ENCODE data around the gene ZNF808.

The ZNF808 gene

GRCh38 chr19:52554216-52554971, 26.9 kb downstream of the ZNF808 start:
- TF ChIP-seq POLR2AphosphoS5 (IDR thresholded peaks at IDR 0.05; ENCODE audit: low read depth, low read length) (no peak), TAF1 (IDR thresholded peaks at IDR 0.05; ENCODE audit: borderline replicate concordance, insufficient read depth, low read length) (no peak), REST (IDR thresholded peaks at IDR 0.05; ENCODE audit: insufficient read depth in 1 of 2, low read depth in 2 of 2, low read length in 2 of 2) (no peak), SIN3A (IDR thresholded peaks at IDR 0.05; ENCODE audit: borderline replicate concordance, insufficient read depth, low read length) (no peak)

GRCh38 chr19:52557231-52557995, 29.9 kb downstream of the ZNF808 start:
- TF ChIP-seq POLR2AphosphoS5 (IDR thresholded peaks at IDR 0.05; ENCODE audit: low read depth, low read length) (no peak), REST (IDR thresholded peaks at IDR 0.05; ENCODE audit: insufficient read depth in 1 of 2, low read depth in 2 of 2, low read length in 2 of 2) (no peak), TAF1 (IDR thresholded peaks at IDR 0.05; ENCODE audit: borderline replicate concordance, insufficient read depth, low read length) (no peak), FOXP2 (optimal IDR thresholded peaks at IDR 0.05; ENCODE audit: borderline replicate concordance, extremely low read depth, extremely low read length, insufficient read depth) (no peak), SIN3A (IDR thresholded peaks at IDR 0.05; ENCODE audit: borderline replicate concordance, insufficient read depth, low read length) (no peak)

GRCh38 chr19:52566121-52566520, 38.7 kb downstream of the ZNF808 start:
- TF ChIP-seq REST (IDR thresholded peaks at IDR 0.05; ENCODE audit: insufficient read depth in 1 of 2, low read depth in 2 of 2, low read length in 2 of 2): no peak
- no peak for TF ChIP-seq POLR2AphosphoS5 (IDR thresholded peaks at IDR 0.05; ENCODE audit: low read depth, low read length)
- no peak for TF ChIP-seq TAF1 (IDR thresholded peaks at IDR 0.05; ENCODE audit: borderline replicate concordance, insufficient read depth, low read length)
- TF ChIP-seq FOXP2 (optimal IDR thresholded peaks at IDR 0.05; ENCODE audit: borderline replicate concordance, extremely low read depth, extremely low read length, insufficient read depth): no peak

GRCh38 chr19:52566588-52566987, 39.1 kb downstream of the ZNF808 start:
- no peak for TF ChIP-seq SIN3A (IDR thresholded peaks at IDR 0.05; ENCODE audit: borderline replicate concordance, insufficient read depth, low read length)
- no peak for TF ChIP-seq TAF1 (IDR thresholded peaks at IDR 0.05; ENCODE audit: borderline replicate concordance, insufficient read depth, low read length)
- TF ChIP-seq FOXP2 (optimal IDR thresholded peaks at IDR 0.05; ENCODE audit: borderline replicate concordance, extremely low read depth, extremely low read length, insufficient read depth): no peak

- TF ChIP-seq POLR2AphosphoS5 (IDR thresholded peaks at IDR 0.05; ENCODE audit: low read depth, low read length) (no peak), REST (IDR thresholded peaks at IDR 0.05; ENCODE audit: insufficient read depth in 1 of 2, low read depth in 2 of 2, low read length in 2 of 2) (no peak)
Measured at GRCh38 chr19:52567921-52568320, 40.5 kb downstream of the ZNF808 start.
